ENCODE data around the gene ZNF883.

The ZNF883 gene

DNA sequence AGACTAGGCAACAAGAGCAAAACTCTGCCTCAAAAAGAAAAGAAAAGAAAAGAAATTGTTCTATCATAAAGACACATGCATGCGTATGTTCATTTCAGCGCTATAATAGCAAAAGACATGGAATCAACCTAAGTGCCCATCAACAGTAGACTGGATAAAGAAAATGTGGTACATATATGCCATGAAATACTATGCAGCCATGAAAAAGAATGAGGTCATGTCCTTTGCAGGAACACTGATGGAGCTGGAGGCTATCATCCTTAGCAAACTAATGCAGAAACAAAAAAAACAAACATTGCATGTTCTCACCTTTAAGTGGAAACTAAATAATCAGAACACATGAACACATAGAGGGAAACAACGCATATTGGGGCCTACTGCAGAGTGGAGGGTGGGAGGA is 6.3 kb upstream of the ZNF883 start:
- no peaks in the 10 kb centered on the region for H3K36me3 ChIP-seq (ENCODE audit: insufficient read depth, low read length)
- H3K27ac ChIP-seq (ENCODE audit: low read depth, low read length, poor library complexity, severe bottlenecking) = no peak overlapping the region
- no peak overlapping the region for H3K4me2 ChIP-seq (ENCODE audit: low read length)
- H3K9ac ChIP-seq (ENCODE audit: low read length) = no peak overlapping the region
- H2AFZ ChIP-seq (ENCODE audit: low read length) = no peak overlapping the region
- no peaks in the 10 kb centered on the region for H4K20me1 ChIP-seq (ENCODE audit: insufficient read depth, low read length)
- no peaks in the 10 kb centered on the region for H3F3A ChIP-seq (ENCODE audit: insufficient read depth, low read length)
- no peaks in the 10 kb centered on the region for H3K9me2 ChIP-seq (ENCODE audit: low read depth, low read length)
- H3K27me3 ChIP-seq (ENCODE audit: insufficient read depth, low read length) = no peaks in the 10 kb centered on the region
- H3K9me3 ChIP-seq (ENCODE audit: low read length) = no peaks in the 10 kb centered on the region
- no peaks in the 10 kb centered on the region for H3K4me1 ChIP-seq (ENCODE audit: insufficient read depth, low read length, severe bottlenecking)
- H3K4me3 ChIP-seq (ENCODE audit: low read depth, low read length, poor library complexity, severe bottlenecking) = no peak overlapping the region
- no peaks in the 10 kb centered on the region for H3K79me2 ChIP-seq (ENCODE audit: insufficient read depth, low read length)
- no peak for TF ChIP-seq EZH2 (IDR thresholded peaks at IDR 0.05; ENCODE audit: borderline replicate concordance, low read length)
- TF ChIP-seq, protein P1, sequence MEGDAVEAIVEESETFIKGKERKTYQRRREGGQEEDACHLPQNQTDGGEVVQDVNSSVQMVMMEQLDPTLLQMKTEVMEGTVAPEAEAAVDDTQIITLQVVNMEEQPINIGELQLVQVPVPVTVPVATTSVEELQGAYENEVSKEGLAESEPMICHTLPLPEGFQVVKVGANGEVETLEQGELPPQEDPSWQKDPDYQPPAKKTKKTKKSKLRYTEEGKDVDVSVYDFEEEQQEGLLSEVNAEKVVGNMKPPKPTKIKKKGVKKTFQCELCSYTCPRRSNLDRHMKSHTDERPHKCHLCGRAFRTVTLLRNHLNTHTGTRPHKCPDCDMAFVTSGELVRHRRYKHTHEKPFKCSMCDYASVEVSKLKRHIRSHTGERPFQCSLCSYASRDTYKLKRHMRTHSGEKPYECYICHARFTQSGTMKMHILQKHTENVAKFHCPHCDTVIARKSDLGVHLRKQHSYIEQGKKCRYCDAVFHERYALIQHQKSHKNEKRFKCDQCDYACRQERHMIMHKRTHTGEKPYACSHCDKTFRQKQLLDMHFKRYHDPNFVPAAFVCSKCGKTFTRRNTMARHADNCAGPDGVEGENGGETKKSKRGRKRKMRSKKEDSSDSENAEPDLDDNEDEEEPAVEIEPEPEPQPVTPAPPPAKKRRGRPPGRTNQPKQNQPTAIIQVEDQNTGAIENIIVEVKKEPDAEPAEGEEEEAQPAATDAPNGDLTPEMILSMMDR (IDR thresholded peaks at IDR 0.05; ENCODE audit: low read length) = no peak

DNA sequence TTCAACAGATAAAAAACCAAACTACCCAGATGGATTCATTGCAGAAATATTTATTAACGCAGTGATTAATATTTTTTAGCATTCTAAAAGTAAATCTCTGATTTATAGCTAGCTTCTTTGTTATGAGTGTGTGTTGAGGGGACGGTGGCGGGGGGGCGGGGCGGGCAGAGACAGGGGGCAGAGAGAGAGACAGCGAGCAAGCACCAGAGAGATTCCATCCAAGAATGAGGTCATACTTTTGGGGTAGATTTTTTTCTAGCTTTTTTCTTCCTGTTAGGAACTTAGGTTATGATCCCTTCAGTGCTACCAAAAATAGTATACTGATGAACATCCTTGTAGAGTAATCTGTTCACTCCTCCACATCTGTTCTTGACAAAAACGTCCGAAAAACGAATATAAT is 500 bp upstream of the ZNF883 start:
- H2AFZ ChIP-seq (ENCODE audit: low read length) = no peak overlapping the region
- H3K79me2 ChIP-seq (ENCODE audit: insufficient read depth, low read length) = no peaks in the 10 kb centered on the region
- no peaks in the 10 kb centered on the region for H3K9me3 ChIP-seq (ENCODE audit: low read length)
- H3K4me3 ChIP-seq (ENCODE audit: low read depth, low read length, poor library complexity, severe bottlenecking) = no peak overlapping the region
- no peaks in the 10 kb centered on the region for H3K27me3 ChIP-seq (ENCODE audit: insufficient read depth, low read length)
- TF ChIP-seq, protein P1 (IDR thresholded peaks at IDR 0.05; ENCODE audit: low read length) = no peak
- TF ChIP-seq EZH2 (IDR thresholded peaks at IDR 0.05; ENCODE audit: borderline replicate concordance, low read length) = no peak
- H3K9ac ChIP-seq (ENCODE audit: low read length) = no peak overlapping the region
- H3K4me1 ChIP-seq (ENCODE audit: insufficient read depth, low read length, severe bottlenecking) = no peaks in the 10 kb centered on the region
- no peaks in the 10 kb centered on the region for H3F3A ChIP-seq (ENCODE audit: insufficient read depth, low read length)
- H4K20me1 ChIP-seq (ENCODE audit: insufficient read depth, low read length) = no peaks in the 10 kb centered on the region
- H3K4me2 ChIP-seq (ENCODE audit: low read length) = no peak overlapping the region
- H3K27ac ChIP-seq (ENCODE audit: low read depth, low read length, poor library complexity, severe bottlenecking) = no peak overlapping the region
- H3K9me2 ChIP-seq (ENCODE audit: low read depth, low read length) = no peaks in the 10 kb centered on the region
- H3K36me3 ChIP-seq (ENCODE audit: insufficient read depth, low read length) = no peaks in the 10 kb centered on the region

DNA sequence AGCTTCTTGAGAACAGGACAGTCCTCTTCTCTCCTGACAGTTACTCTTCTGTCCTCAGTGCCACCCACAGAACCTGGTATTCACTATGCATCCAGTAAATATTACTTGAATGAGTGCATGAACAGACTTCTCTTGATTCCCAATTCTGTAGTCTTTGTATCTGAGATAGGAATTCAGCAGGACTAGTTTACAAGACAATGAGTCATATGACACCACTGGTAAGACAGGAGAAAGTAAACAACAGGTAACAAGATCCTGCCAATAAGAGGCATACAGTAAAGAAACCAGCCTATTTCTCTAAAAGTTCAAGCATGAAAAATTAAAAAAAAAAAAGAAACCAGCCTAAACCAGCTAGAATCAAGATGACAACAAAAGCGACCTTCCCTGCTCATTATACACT is 6.2 kb downstream of the ZNF883 start:
- no peaks in the 10 kb centered on the region for H3K9me2 ChIP-seq (ENCODE audit: low read depth, low read length)
- H2AFZ ChIP-seq (ENCODE audit: low read length) = no peak overlapping the region
- no peak overlapping the region for H3K9ac ChIP-seq (ENCODE audit: low read length)
- H3K4me1 ChIP-seq (ENCODE audit: insufficient read depth, low read length, severe bottlenecking) = no peaks in the 10 kb centered on the region
- H3K27ac ChIP-seq (ENCODE audit: low read depth, low read length, poor library complexity, severe bottlenecking) = no peak overlapping the region
- TF ChIP-seq, protein P1 (IDR thresholded peaks at IDR 0.05; ENCODE audit: low read length) = no peak
- TF ChIP-seq EZH2 (IDR thresholded peaks at IDR 0.05; ENCODE audit: borderline replicate concordance, low read length) = no peak
- no peaks in the 10 kb centered on the region for H4K20me1 ChIP-seq (ENCODE audit: insufficient read depth, low read length)
- no peaks in the 10 kb centered on the region for H3K36me3 ChIP-seq (ENCODE audit: insufficient read depth, low read length)
- H3K9me3 ChIP-seq (ENCODE audit: low read length) = peaks cover 5% of the 10 kb centered on the region; the same call in 1 of the 2 replicates
- H3F3A ChIP-seq (ENCODE audit: insufficient read depth, low read length) = no peaks in the 10 kb centered on the region
- H3K79me2 ChIP-seq (ENCODE audit: insufficient read depth, low read length) = no peaks in the 10 kb centered on the region
- H3K4me2 ChIP-seq (ENCODE audit: low read length) = no peak overlapping the region
- H3K4me3 ChIP-seq (ENCODE audit: low read depth, low read length, poor library complexity, severe bottlenecking) = no peak overlapping the region
- H3K27me3 ChIP-seq (ENCODE audit: insufficient read depth, low read length) = no peaks in the 10 kb centered on the region

All from OCI-LY1 (cell line).